Measurements from ENCODE around the gene CMTM5. TPM values are rescaled to one million over a fixed set of nuclear protein-coding genes. Genes with fewer than 3 reads are reported as not detected.

CMTM5 gene
- total RNA-seq, 1 experiment from 2014 or later = not detected

- no peak overlapping the region for H2AFZ ChIP-seq (ENCODE audit: low read depth, low read length, poor library complexity, severe bottlenecking)
- H3K4me1 ChIP-seq (ENCODE audit: control insufficient read depth in 1 of 2, insufficient read depth in 2 of 2, low read length in 2 of 2) = no peaks in the 10 kb centered on the region
- ATAC-seq (no peak), DNase-seq (ENCODE audit: low read depth, low spot score) (no peak)
- H3K9me2 ChIP-seq (ENCODE audit: insufficient read depth) = no peaks in the 10 kb centered on the region
- no peaks in the 10 kb centered on the region for H4K20me1 ChIP-seq (ENCODE audit: insufficient read depth)
- intact Hi-C loops (cut with micrococcal nuclease) = no loop called here
- H3K27me3 ChIP-seq (ENCODE audit: insufficient read depth, low read length) = no peaks in the 10 kb centered on the region
- ChIA-PET POLR2A (no interaction called here), CTCF (interaction anchor here (2.0 kb wide), 1 partner anchor 14 kb away, joined by 8 read pairs; no protein-coding TSS in a partner anchor), RAD21 (ENCODE audit: low non-redundant PET in 1 of 2, low total read pairs in 2 of 2, uncharacterized antibody in 2 of 2, unreplicated experiment in 2 of 2) (no interaction called here)
- no TSS peak for BruUV-seq (replicated peaks)
- H3K36me3 ChIP-seq (ENCODE audit: control insufficient read depth in 1 of 2, insufficient read depth in 2 of 2, low read length in 2 of 2) = no peaks in the 10 kb centered on the region
- H3K27ac ChIP-seq (ENCODE audit: low read depth, low read length) = no peak overlapping the region
- H3K4me3 ChIP-seq (replicated peaks in 1 of 2; ENCODE audit: low read depth in 1 of 2, low read length in 2 of 2) = no peak overlapping the region
- no peaks in the 10 kb centered on the region for H3K9me3 ChIP-seq (ENCODE audit: control insufficient read depth in 1 of 2, insufficient read depth in 1 of 2, low read depth in 1 of 2, low read length in 2 of 2)
- H3K9ac ChIP-seq (ENCODE audit: low read length) = no peak overlapping the region
- no peaks in the 10 kb centered on the region for H3K79me2 ChIP-seq (ENCODE audit: insufficient read depth, low read length)
- TF ChIP-seq CEBPB (IDR thresholded peaks at IDR 0.05; ENCODE audit: low read depth) (no peak), MAX (IDR thresholded peaks at IDR 0.05) (no peak), ZFX (IDR thresholded peaks at IDR 0.05) (no peak), ZNF274 (IDR thresholded peaks at IDR 0.05; ENCODE audit: low read depth, low read length) (no peak), TCF7L2 (IDR thresholded peaks at IDR 0.05; ENCODE audit: borderline replicate concordance, extremely low read depth, insufficient read depth, insufficient read length) (no peak), SRF (IDR thresholded peaks at IDR 0.05; ENCODE audit: low read depth) (no peak), EZH2phosphoT487 (IDR thresholded peaks at IDR 0.05; ENCODE audit: borderline replicate concordance) (no peak), EGR1 (IDR thresholded peaks at IDR 0.05; ENCODE audit: low read depth) (no peak), ZBTB33 (IDR thresholded peaks at IDR 0.05; ENCODE audit: extremely low read depth, insufficient replicate concordance, low read length) (no peak), FOSL1 (IDR thresholded peaks at IDR 0.05; ENCODE audit: low read depth) (no peak), ATF3 (IDR thresholded peaks at IDR 0.05) (no peak), SP1 (IDR thresholded peaks at IDR 0.05; ENCODE audit: low read depth) (no peak), JUND (IDR thresholded peaks at IDR 0.05) (no peak), POLR2AphosphoS5 (IDR thresholded peaks at IDR 0.05; ENCODE audit: low read depth, low read length) (no peak), SIN3A (IDR thresholded peaks at IDR 0.05; ENCODE audit: low read depth) (no peak)
- no peak overlapping the region for H3K4me2 ChIP-seq (ENCODE audit: low read length)
These were observed 30.0 kb upstream of the CMTM5 start for GRCh38 chr14:23346693-23347405.

Measured in HCT116 (cell line).